ENCODE data around the gene PCDH1.

- TF ChIP-seq TAF1 (IDR thresholded peaks at IDR 0.05; ENCODE audit: borderline replicate concordance, low read depth, low read length) (no peak), POLR2A (IDR thresholded peaks at IDR 0.05; ENCODE audit: low read depth, low read length) (no peak), POLR2AphosphoS5 (IDR thresholded peaks at IDR 0.05; ENCODE audit: low read depth, low read length) (no peak)
These were observed 9.2 kb downstream of the PCDH1 start for GRCh38 chr5:141869040-141869439.
